HG03558 (cell line): ENCODE measurements around the gene PCP4.

ENCODE experiments used
- ATAC-seq: cut with Tn5 transposase; IDR thresholded peaks from one replicate; pipeline ENCODE4 v1.9.1; 2021; ENCODE audit warnings: moderate number of reproducible peaks; ENCODE audit not compliant: unreplicated experiment; ENCODE audit errors: extremely low read depth

PCP4 gene

GRCh38 chr21:39867198-39867650 lies at the start of gene PCP4:
PCP4 (plus strand) TSS chr21:39867438; CDS start chr21:39867502, 64 bp downstream.
- ATAC-seq: no peak

- no peak for ATAC-seq
Observed at GRCh38 chr21:39818557-39818956, 48.7 kb upstream of the PCP4 start.

- ATAC-seq: no peak
Observed at GRCh38 chr21:39822042-39822441, 45.2 kb upstream of the PCP4 start.

- no peak for ATAC-seq
Observed at GRCh38 chr21:39825250-39825649, 42.0 kb upstream of the PCP4 start.

- no peak for ATAC-seq
Observed at GRCh38 chr21:39834543-39834942, 32.7 kb upstream of the PCP4 start.

- ATAC-seq: no peak
Observed at GRCh38 chr21:39837861-39838359, 29.3 kb upstream of the PCP4 start.

GRCh38 chr21:39840373-39841097 lies 26.7 kb upstream of the PCP4 start:
- ATAC-seq: no peak

- ATAC-seq: no peak
Observed at GRCh38 chr21:39842741-39843459, 24.3 kb upstream of the PCP4 start.

- ATAC-seq: no peak
Observed at GRCh38 chr21:39843483-39843882, 23.8 kb upstream of the PCP4 start.

GRCh38 chr21:39843916-39844315 lies 23.3 kb upstream of the PCP4 start:
- no peak for ATAC-seq

- no peak for ATAC-seq
Observed at GRCh38 chr21:39845571-39846130, 21.6 kb upstream of the PCP4 start.

GRCh38 chr21:39847877-39848276 lies 19.4 kb upstream of the PCP4 start:
- no peak for ATAC-seq

GRCh38 chr21:39849014-39849655 lies 18.1 kb upstream of the PCP4 start:
- no peak for ATAC-seq

GRCh38 chr21:39850333-39850732 lies 16.9 kb upstream of the PCP4 start:
- no peak for ATAC-seq

GRCh38 chr21:39851002-39851618 lies 16.1 kb upstream of the PCP4 start:
- ATAC-seq: no peak

- ATAC-seq: no peak
Observed at GRCh38 chr21:39852021-39852721, 15.1 kb upstream of the PCP4 start.

GRCh38 chr21:39852726-39853500 lies 14.3 kb upstream of the PCP4 start:
- no peak for ATAC-seq

- ATAC-seq: no peak
Observed at GRCh38 chr21:39854572-39854971, 12.7 kb upstream of the PCP4 start.

GRCh38 chr21:39855595-39855994 lies 11.6 kb upstream of the PCP4 start:
- ATAC-seq: no peak
